ENCODE data around the gene F10. TPM values are rescaled to one million over a fixed set of nuclear protein-coding genes. Genes with fewer than 3 reads are reported as not detected.
A peak's percentile ranks its signal among the peaks of the same experiment; 100 is the strongest.

The F10 gene
- total and polyA plus RNA-seq, 2 of the 13 experiments (the other 11 are each of a cell fraction or from before 2014, with no cell fraction given): 58.4 to 237 TPM

GRCh38 chr13:113152984-113153809 lies 30.6 kb downstream of the F10 start (continued):
- TF ChIP-seq, protein P1, sequence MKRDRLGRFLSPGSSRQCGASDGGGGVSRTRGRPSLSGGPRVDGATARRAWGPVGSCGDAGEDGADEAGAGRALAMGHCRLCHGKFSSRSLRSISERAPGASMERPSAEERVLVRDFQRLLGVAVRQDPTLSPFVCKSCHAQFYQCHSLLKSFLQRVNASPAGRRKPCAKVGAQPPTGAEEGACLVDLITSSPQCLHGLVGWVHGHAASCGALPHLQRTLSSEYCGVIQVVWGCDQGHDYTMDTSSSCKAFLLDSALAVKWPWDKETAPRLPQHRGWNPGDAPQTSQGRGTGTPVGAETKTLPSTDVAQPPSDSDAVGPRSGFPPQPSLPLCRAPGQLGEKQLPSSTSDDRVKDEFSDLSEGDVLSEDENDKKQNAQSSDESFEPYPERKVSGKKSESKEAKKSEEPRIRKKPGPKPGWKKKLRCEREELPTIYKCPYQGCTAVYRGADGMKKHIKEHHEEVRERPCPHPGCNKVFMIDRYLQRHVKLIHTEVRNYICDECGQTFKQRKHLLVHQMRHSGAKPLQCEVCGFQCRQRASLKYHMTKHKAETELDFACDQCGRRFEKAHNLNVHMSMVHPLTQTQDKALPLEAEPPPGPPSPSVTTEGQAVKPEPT (CRISPR knock-in tag; IDR thresholded peaks at IDR 0.05; ENCODE audit: low read depth): no peak
- TF ChIP-seq MYC (CRISPR knock-in tag; IDR thresholded peaks at IDR 0.05; ENCODE audit: borderline replicate concordance) (peak; percentile 46; the same call in 1 of the 2 replicates), MIER3 (CRISPR knock-in tag; IDR thresholded peaks at IDR 0.05; ENCODE audit: borderline replicate concordance) (no peak), PBX3 (CRISPR knock-in tag; IDR thresholded peaks at IDR 0.05; ENCODE audit: borderline replicate concordance) (no peak), GZF1 (CRISPR knock-in tag; IDR thresholded peaks at IDR 0.05) (peak; percentile 83), SP2 (CRISPR knock-in tag; IDR thresholded peaks at IDR 0.05) (peak; percentile 43), CC2D1A (CRISPR knock-in tag; IDR thresholded peaks at IDR 0.05) (no peak), KAT7 (CRISPR knock-in tag; IDR thresholded peaks at IDR 0.05; ENCODE audit: borderline replicate concordance) (no peak), MAFF (IDR thresholded peaks at IDR 0.05; ENCODE audit: low read depth, low read length) (no peak), GLI4 (CRISPR knock-in tag; IDR thresholded peaks at IDR 0.05; ENCODE audit: borderline replicate concordance) (peak; percentile 82; the same call in 1 of the 2 replicates), ZNF746 (CRISPR knock-in tag; IDR thresholded peaks at IDR 0.05) (no peak), IKZF4 (CRISPR knock-in tag; IDR thresholded peaks at IDR 0.05; ENCODE audit: borderline replicate concordance, low read depth, not compliant biosample characterization) (no peak), ZNF234 (CRISPR knock-in tag; conservative IDR thresholded peaks at IDR 0.05) (0 out of 2 replicates have a peak, but pooled peaks have one; percentile 36), ARHGAP35 (CRISPR knock-in tag; IDR thresholded peaks at IDR 0.05; ENCODE audit: borderline replicate concordance) (peak; percentile 77; the same call in 1 of the 2 replicates), KDM5B (CRISPR knock-in tag; IDR thresholded peaks at IDR 0.05; ENCODE audit: borderline replicate concordance) (peak; percentile 92), NFE2 (CRISPR knock-in tag; IDR thresholded peaks at IDR 0.05) (no peak), ZSCAN25 (CRISPR knock-in tag; IDR thresholded peaks at IDR 0.05) (no peak)
- TF ChIP-seq, protein P2, sequence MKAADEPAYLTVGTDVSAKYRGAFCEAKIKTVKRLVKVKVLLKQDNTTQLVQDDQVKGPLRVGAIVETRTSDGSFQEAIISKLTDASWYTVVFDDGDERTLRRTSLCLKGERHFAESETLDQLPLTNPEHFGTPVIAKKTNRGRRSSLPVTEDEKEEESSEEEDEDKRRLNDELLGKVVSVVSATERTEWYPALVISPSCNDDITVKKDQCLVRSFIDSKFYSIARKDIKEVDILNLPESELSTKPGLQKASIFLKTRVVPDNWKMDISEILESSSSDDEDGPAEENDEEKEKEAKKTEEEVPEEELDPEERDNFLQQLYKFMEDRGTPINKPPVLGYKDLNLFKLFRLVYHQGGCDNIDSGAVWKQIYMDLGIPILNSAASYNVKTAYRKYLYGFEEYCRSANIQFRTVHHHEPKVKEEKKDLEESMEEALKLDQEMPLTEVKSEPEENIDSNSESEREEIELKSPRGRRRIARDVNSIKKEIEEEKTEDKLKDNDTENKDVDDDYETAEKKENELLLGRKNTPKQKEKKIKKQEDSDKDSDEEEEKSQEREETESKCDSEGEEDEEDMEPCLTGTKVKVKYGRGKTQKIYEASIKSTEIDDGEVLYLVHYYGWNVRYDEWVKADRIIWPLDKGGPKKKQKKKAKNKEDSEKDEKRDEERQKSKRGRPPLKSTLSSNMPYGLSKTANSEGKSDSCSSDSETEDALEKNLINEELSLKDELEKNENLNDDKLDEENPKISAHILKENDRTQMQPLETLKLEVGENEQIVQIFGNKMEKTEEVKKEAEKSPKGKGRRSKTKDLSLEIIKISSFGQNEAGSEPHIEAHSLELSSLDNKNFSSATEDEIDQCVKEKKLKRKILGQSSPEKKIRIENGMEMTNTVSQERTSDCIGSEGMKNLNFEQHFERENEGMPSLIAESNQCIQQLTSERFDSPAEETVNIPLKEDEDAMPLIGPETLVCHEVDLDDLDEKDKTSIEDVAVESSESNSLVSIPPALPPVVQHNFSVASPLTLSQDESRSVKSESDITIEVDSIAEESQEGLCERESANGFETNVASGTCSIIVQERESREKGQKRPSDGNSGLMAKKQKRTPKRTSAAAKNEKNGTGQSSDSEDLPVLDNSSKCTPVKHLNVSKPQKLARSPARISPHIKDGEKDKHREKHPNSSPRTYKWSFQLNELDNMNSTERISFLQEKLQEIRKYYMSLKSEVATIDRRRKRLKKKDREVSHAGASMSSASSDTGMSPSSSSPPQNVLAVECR (CRISPR knock-in tag; IDR thresholded peaks at IDR 0.05; ENCODE audit: borderline replicate concordance): peak; percentile 47; the same call in 1 of the 2 replicates
- TF ChIP-seq, protein P3, sequence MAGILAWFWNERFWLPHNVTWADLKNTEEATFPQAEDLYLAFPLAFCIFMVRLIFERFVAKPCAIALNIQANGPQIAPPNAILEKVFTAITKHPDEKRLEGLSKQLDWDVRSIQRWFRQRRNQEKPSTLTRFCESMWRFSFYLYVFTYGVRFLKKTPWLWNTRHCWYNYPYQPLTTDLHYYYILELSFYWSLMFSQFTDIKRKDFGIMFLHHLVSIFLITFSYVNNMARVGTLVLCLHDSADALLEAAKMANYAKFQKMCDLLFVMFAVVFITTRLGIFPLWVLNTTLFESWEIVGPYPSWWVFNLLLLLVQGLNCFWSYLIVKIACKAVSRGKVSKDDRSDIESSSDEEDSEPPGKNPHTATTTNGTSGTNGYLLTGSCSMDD (CRISPR knock-in tag; IDR thresholded peaks at IDR 0.05): no peak
